Coronary artery (tissue), 2 donors: ENCODE results near the gene NCS1.

Experiments used
- DNase-seq: peaks from one replicate; pipeline ENCODE4 v3.0.0-alpha.2; 2017; ENCODE audit warnings: low spot score
- H3K27ac ChIP-seq, 2 donors: fragments of 200-600 bp; sonication (generic); one replicate each; pipeline ENCODE4 v1.5.1; 2016 to 2019
- H3K4me3 ChIP-seq: fragments of 200-600 bp; sonication (generic); 2 replicates; pipeline ENCODE4 v1.5.1; 2016; ENCODE audit warnings: mild to moderate bottlenecking, moderate library complexity
- TF ChIP-seq, protein P1 (sequence below): fragments of 200-600 bp; sonication (generic); IDR thresholded peaks from one replicate; pipeline ENCODE4 v1.5.1; 2019; ENCODE audit warnings: antibody characterized with exemption

NCS1 gene

DNA sequence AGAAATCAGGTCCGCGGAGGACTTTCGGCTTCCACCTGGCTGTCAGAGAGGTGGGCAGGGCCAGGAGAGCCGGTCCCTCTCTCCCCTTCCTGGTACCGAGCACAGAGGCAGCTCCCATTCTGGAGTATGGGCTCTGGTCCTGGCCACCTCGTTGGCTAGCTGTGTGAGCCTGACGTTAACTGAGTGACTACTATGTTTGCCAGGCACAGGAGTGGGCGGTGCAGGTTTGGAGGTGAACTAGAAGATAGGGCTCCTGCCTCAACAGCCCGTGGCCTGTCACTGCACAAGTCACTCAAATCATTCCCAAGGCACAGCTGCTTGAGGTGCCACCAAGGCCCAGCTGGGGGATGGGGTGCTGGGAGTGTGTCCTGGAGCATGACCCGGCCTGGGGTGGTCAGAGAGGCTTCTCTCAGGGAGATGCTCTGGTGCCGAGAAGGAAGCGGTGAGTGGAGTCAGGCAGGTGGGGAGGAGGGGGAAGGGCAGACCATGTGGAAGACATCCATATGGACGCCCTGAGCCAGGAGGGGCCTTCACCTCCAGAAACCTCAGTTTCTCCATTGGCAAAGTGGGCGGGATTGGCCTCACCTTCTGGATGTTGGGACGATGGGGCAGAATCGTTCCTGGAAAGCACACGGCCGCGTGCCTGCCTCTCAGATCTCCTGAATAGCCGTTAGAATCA, 39.5 kb downstream of the NCS1 start:
- no peak for DNase-seq
- TF ChIP-seq, protein P1, sequence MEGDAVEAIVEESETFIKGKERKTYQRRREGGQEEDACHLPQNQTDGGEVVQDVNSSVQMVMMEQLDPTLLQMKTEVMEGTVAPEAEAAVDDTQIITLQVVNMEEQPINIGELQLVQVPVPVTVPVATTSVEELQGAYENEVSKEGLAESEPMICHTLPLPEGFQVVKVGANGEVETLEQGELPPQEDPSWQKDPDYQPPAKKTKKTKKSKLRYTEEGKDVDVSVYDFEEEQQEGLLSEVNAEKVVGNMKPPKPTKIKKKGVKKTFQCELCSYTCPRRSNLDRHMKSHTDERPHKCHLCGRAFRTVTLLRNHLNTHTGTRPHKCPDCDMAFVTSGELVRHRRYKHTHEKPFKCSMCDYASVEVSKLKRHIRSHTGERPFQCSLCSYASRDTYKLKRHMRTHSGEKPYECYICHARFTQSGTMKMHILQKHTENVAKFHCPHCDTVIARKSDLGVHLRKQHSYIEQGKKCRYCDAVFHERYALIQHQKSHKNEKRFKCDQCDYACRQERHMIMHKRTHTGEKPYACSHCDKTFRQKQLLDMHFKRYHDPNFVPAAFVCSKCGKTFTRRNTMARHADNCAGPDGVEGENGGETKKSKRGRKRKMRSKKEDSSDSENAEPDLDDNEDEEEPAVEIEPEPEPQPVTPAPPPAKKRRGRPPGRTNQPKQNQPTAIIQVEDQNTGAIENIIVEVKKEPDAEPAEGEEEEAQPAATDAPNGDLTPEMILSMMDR: no peak
- Histone ChIP-seq H3K4me3 (no peak overlapping the region), H3K27ac (no peak overlapping the region)

DNA sequence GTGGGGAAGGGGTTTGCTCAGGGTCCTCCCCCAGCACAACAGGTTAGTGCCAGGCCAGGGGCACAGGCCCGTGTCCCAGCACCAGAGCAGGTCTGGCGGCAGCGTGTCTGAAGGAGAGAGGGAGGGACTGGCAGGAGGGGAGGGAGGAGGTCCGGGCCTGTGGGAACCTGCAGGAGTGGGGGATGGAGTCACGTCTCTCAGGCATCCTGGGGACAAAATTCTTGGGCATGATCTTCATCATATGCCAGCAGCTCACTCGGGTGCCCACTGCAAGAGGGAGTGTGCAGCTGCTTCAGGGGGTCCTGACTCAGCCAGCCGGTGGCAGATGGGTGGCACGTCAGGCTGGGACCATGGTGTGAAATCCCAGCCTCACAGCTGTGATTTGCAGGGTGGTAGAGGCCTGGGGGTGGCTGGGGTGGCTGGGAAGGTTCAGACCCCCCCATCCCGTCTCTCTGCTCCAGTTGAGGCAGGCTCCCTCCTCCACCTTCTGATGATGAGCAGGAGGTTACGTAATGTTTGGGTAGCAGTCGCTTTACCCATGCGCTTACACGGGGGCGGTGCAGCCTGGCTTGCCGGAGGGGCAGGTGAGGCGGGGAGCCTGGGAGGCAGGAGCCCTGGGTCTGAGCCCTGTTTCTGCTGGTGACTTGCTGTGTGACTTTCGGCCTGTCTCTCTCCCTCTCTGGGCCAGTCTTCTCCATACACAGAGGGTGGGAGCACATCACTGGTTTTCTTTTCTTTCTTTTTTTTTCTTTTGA, 40.5 kb downstream of the NCS1 start:
- Histone ChIP-seq H3K4me3 (no peak overlapping the region), H3K27ac (no peak overlapping the region)
- TF ChIP-seq, protein P1: no peak
- no peak for DNase-seq

DNA sequence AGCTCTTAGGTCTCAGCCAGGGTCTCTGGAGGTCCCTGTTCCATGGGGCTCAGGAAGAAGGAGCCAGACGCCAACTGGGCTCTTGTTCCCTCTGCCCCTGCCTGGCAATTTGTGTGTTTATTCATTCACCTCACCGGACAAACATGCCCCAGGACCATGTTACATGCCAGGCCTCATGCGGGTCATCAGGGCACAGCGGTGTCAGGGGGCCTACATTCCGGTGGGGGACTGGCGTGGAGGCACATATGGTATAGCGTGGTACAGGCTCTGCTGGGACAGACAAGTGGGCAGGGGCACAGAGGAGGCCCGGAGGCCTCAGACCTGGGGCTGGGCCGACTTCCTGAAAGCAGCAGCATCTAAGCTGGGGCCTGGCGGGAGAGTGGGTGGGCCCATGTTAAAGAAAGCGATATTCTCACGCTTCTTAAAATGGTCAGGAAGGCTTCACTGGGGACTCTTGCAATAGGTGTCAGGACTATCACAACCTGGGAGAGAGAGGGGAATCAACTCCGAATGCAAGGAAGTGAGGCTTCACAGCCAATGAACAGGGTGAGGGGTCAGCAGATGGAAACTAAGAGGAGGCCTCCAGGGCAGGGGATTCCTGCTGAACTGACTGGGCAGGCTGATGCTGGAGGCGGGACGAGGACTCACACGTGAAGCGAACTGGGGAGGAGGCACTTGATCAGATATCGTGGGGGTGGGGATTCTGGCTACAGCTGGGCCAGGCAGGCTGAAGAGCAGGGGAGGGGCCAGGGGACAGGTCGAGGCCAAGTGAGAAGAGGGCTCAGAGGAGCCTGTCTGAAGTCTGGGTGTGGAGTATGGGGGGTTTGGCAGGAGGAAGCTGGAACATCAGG, 41.9 kb downstream of the NCS1 start:
- no peak for DNase-seq
- no peak overlapping the region for H3K27ac ChIP-seq

DNA sequence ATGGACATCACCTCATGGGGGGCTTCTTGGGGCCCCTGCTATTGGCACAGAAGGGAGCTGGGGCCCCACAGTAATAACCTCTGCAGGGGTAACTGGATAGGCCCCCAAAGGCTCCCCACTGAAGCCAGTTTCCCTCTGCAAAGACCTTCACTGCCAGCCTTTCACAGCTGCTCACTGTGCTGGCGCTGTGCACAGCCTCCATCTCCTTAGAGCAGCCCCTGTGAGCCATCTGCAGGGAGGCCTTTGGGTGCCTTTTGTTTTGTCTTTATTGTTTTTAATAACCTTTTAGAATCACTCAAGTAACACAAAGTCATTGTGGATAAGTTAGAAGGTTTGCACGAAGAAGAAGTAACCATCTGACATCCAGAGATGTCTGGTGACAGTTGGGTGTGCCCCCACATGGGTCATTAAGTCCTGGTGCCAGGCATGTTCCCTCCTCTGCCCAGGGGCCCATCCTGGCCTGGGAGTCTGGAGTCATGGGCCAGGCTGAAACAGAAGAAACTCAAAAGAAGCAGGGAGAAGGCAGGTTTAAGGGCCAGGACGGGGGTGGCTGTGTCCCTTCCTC, 42.7 kb downstream of the NCS1 start:
- TF ChIP-seq, protein P1: no peak
- H3K27ac ChIP-seq: no peak overlapping the region
- no peak overlapping the region for H3K4me3 ChIP-seq
- no peak for DNase-seq

More for the DNA sequence above, 41.9 kb downstream of the NCS1 start:
- H3K4me3 ChIP-seq: no peak overlapping the region
- TF ChIP-seq, protein P1: no peak

DNA sequence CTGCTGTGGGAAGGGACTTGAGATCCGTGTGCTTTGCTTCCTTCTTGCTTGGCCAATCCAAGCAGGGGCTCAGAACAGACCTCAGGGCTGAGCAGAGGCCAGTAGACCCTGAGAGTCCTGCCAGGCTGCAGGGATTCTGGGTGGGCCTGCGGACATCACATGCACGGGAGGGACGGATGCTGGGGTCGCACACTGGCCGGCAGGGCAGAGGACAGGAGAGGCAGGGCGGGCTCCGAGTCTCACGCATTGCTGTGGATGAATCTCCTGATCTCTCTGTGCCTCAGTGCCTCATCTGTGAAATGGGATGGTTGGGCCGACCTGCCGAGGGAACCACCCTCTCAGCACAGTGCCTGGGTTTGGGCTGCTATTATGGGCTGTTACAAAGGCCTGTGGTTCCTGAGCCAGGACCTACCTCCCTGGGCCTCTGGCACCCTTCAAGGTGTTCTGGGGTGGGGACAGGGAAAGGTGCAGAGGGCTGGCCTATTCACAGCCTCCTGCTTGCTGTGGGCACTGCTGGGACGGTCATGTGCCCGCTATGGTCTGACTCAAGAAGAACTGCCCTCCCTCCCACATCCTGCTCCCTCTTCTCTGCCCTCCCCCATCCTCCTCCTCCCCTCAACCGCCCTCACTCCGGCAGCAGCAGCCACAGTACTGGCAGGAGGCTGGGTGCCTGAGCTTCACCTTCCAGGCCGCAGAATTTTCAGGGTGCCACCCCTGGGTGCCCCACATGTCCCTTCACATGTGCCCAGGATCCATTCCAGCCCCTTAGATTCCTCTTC, 43.3 kb downstream of the NCS1 start:
- no peak for DNase-seq
- H3K4me3 ChIP-seq: no peak overlapping the region
- H3K27ac ChIP-seq: no peak overlapping the region
- TF ChIP-seq, protein P1: no peak

DNA sequence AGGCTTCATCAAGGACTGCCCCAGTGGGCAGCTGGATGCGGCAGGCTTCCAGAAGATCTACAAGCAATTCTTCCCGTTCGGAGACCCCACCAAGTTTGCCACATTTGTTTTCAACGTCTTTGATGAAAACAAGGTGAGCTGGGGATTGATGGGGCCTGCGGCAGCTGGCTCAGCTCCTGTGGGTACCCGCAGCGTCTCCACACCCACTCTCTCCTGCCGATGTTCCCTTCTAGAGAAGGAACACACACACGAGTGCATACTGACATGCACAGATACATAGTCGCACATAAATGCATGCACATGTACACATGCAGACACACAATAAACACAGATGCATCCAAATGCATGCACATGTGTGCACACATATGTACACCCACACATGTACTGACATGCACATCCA, 45.6 kb downstream of the NCS1 start:
- H3K27ac ChIP-seq: no peak overlapping the region
- H3K4me3 ChIP-seq: no peak overlapping the region
- TF ChIP-seq, protein P1: no peak
- no peak for DNase-seq
